A673 (cell line): ENCODE measurements around the gene DCC. TPM values are rescaled to one million over a fixed set of nuclear protein-coding genes. Genes with fewer than 3 reads are reported as not detected.

Experiments used
- BruUV-seq: library from RNA; stranded (reverse); fragments of 400-500 nt; replicated peaks from 2 replicates; lab custom pipeline; 2021; lab: Mats Ljungman, UMichigan
- CTCF ChIA-PET: fragments of 300-600 bp; sonication (Branson Sonifier 250); formaldehyde crosslinking; loops from one replicate; lab custom pipeline; 2022; ENCODE audit warnings: antibody characterized with exemption; lab: Charles Lee
- POLR2A ChIA-PET: fragments of 300-600 bp; sonication (Branson Sonifier 250); formaldehyde crosslinking; loops from one replicate; lab custom pipeline; 2022; ENCODE audit warnings: antibody characterized with exemption; ENCODE audit not compliant: low non-redundant PET; lab: Charles Lee
- DNase-seq: peaks from one replicate; pipeline ENCODE4 v3.0.0-alpha.2; 2015; ENCODE audit warnings: low spot score
- H3K27ac ChIP-seq: fragments of 200-600 bp; sonication (generic); 2 replicates; pipeline ENCODE4 v1.5.1; 2016; ENCODE audit warnings: mixed run types, low read depth, mild to moderate bottlenecking, mixed read lengths, antibody characterized with exemption, low read length; ENCODE audit not compliant: poor library complexity, severe bottlenecking
- H3K27me3 ChIP-seq: fragments of 200-600 bp; sonication (generic); replicated peaks from 2 replicates; pipeline ENCODE4 v1.6.1; 2017; ENCODE audit warnings: mixed run types, low read depth, mild to moderate bottlenecking, mixed read lengths, antibody characterized with exemption, low read length; ENCODE audit not compliant: insufficient read depth, poor library complexity
- H3K36me3 ChIP-seq: fragments of 200-600 bp; sonication (generic); 2 replicates; pipeline ENCODE4 v1.6.1; 2016; ENCODE audit warnings: mixed run types, mild to moderate bottlenecking, mixed read lengths, antibody characterized with exemption, low read length; ENCODE audit not compliant: insufficient read depth, poor library complexity, severe bottlenecking
- H3K4me1 ChIP-seq: fragments of 200-600 bp; sonication (generic); 2 replicates; pipeline ENCODE4 v1.6.1; 2017; ENCODE audit warnings: mixed run types, mild to moderate bottlenecking, mixed read lengths, antibody characterized with exemption, low read length; ENCODE audit not compliant: insufficient read depth, poor library complexity, severe bottlenecking
- H3K4me3 ChIP-seq: fragments of 200-600 bp; sonication (generic); 2 replicates; pipeline ENCODE4 v1.5.1; 2016; ENCODE audit warnings: low read depth, mixed run types, mild to moderate bottlenecking, mixed read lengths, low read length; ENCODE audit not compliant: poor library complexity, severe bottlenecking
- H3K9me3 ChIP-seq: fragments of 200-600 bp; sonication (generic); 2 replicates; pipeline ENCODE4 v1.6.1; 2016; ENCODE audit warnings: mixed run types, low read depth, mild to moderate bottlenecking, mixed read lengths, antibody characterized with exemption, low read length; ENCODE audit not compliant: poor library complexity, severe bottlenecking
- EZH2 ChIP-seq: fragments of 200-600 bp; sonication (generic); IDR thresholded peaks from 2 replicates; pipeline ENCODE4 v1.6.1; 2017; ENCODE audit warnings: borderline replicate concordance, low read depth, mild to moderate bottlenecking, mixed read lengths, antibody characterized with exemption, low read length; ENCODE audit not compliant: poor library complexity, severe bottlenecking
- intact Hi-C: fragments of 100-400 bp; cut with micrococcal nuclease; formaldehyde crosslinking; loops from one replicate; pipeline ENCODE4 v1.10.0; 2022; ENCODE audit not compliant: unreplicated experiment
- total RNA-seq: library from RNA; stranded (reverse); gene quantifications from 2 replicates; pipeline ENCODE4 v1.2.3, GENCODE V29; 2021
- TF ChIP-seq, protein P1 (sequence below): fragments of 300-800, 200-600 bp; sonication (generic); conservative IDR thresholded peaks from 2 replicates; pipeline ENCODE4 v1.5.1; 2017; ENCODE audit warnings: low read depth, mild to moderate bottlenecking, antibody characterized with exemption, low read length, moderate library complexity, mixed read lengths

DCC gene
- total RNA-seq, 1 experiment from 2014 or later, result 93.0 TPM

DNA sequence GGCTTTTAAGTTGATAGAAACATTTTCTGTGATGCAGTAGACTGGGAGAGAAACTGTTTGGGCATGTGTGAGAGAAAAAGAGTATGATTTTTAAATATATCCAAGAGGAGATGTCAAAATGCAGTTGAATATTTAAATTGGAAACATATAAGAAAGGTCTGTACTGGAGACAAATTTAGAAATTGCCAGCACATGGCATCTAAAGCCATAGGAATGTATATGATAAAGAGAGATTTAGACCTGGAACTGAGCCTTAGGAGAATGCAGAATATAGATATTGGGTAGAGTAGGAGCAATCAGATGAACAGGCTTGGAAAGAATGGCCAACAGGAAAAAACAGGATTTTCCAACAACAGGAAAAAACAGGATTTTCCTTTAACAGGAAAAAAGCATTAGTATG is 1203.7 kb downstream of the DCC start:
- Histone ChIP-seq H3K4me3 (no peak overlapping the region), H3K9me3 (no peaks in the 10 kb centered on the region), H3K36me3 (no peaks in the 10 kb centered on the region), H3K27me3 (no peaks in the 10 kb centered on the region), H3K27ac (no peak overlapping the region), H3K4me1 (no peaks in the 10 kb centered on the region)
- TF ChIP-seq EZH2, result no peak
- TF ChIP-seq, protein P1, sequence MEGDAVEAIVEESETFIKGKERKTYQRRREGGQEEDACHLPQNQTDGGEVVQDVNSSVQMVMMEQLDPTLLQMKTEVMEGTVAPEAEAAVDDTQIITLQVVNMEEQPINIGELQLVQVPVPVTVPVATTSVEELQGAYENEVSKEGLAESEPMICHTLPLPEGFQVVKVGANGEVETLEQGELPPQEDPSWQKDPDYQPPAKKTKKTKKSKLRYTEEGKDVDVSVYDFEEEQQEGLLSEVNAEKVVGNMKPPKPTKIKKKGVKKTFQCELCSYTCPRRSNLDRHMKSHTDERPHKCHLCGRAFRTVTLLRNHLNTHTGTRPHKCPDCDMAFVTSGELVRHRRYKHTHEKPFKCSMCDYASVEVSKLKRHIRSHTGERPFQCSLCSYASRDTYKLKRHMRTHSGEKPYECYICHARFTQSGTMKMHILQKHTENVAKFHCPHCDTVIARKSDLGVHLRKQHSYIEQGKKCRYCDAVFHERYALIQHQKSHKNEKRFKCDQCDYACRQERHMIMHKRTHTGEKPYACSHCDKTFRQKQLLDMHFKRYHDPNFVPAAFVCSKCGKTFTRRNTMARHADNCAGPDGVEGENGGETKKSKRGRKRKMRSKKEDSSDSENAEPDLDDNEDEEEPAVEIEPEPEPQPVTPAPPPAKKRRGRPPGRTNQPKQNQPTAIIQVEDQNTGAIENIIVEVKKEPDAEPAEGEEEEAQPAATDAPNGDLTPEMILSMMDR, result no peak
- POLR2A ChIA-PET, result no interaction called here
- BruUV-seq, result no TSS peak
- intact Hi-C loops, result no loop called here
- CTCF ChIA-PET, result no interaction called here
- no peak for DNase-seq

- H3K9me3 ChIP-seq, result no peaks in the 10 kb centered on the region
- no peak for DNase-seq
- ChIA-PET CTCF (no interaction called here), POLR2A (no interaction called here)
- no peaks in the 10 kb centered on the region for H3K4me1 ChIP-seq
- no TSS peak for BruUV-seq
- intact Hi-C loops, result no loop called here
- no peaks in the 10 kb centered on the region for H3K36me3 ChIP-seq
- no peak overlapping the region for H3K4me3 ChIP-seq
- no peak for TF ChIP-seq EZH2
- TF ChIP-seq, protein P1, result no peak
- no peak overlapping the region for H3K27ac ChIP-seq
- no peaks in the 10 kb centered on the region for H3K27me3 ChIP-seq
Measured at GRCh38 chr18:53544917-53545316, 1204.9 kb downstream of the DCC start.

GRCh38 chr18:53551868-53552426 is 1212.0 kb downstream of the DCC start:
- no peaks in the 10 kb centered on the region for H3K36me3 ChIP-seq
- H3K27me3 ChIP-seq, result no peaks in the 10 kb centered on the region
- ChIA-PET POLR2A (no interaction called here), CTCF (no interaction called here)
- no peaks in the 10 kb centered on the region for H3K4me1 ChIP-seq
- H3K27ac ChIP-seq, result no peak overlapping the region
- TF ChIP-seq EZH2, result no peak
- TF ChIP-seq, protein P1, result no peak
- H3K9me3 ChIP-seq, result no peaks in the 10 kb centered on the region
- no peak for DNase-seq
- H3K4me3 ChIP-seq, result no peak overlapping the region
- BruUV-seq, result no TSS peak
- intact Hi-C loops, result no loop called here
